ENCODE measurements around the gene PAM. TPM values are rescaled to one million over a fixed set of nuclear protein-coding genes. Genes with fewer than 3 reads are reported as not detected.

Gene PAM
- total RNA-seq, 1 experiment from 2014 or later, result 257 TPM

DNA sequence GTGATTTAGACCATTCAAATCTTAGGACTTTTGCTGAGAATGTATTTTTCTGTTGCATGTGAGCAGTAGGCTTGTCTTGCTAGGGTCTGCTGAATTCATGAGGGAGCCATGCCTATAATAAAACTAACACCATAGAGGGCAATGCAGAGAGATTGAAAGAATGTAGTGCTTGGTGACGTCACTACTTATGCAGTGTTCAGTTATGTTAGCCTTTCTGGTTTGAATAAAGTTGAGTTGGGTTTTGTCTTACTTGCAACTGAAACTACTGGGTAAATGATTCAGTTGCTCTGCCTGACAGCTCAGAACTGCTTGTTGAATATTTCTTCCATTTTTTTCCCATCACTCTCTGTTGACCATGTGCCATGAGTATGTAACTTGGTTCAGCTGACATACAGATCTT is 114.1 kb downstream of the PAM start:
- Histone ChIP-seq H3K27me3 (ENCODE audit: insufficient read depth, low read length) (no peaks in the 10 kb centered on the region), H3K4me3 (replicated peaks in 1 of 2; ENCODE audit: low read depth in 1 of 2, low read length in 2 of 2) (no peak overlapping the region), H3K9me3 (ENCODE audit: control insufficient read depth in 1 of 2, insufficient read depth in 1 of 2, low read depth in 1 of 2, low read length in 2 of 2) (no peaks in the 10 kb centered on the region), H3K36me3 (ENCODE audit: control insufficient read depth in 1 of 2, insufficient read depth in 2 of 2, low read length in 2 of 2) (peaks cover 0 to 9% of the 10 kb centered on the region in 2 experiments; a peak in 2 of 4 replicates), H3K4me2 (ENCODE audit: low read length) (no peak overlapping the region), H2AFZ (ENCODE audit: low read depth, low read length, poor library complexity, severe bottlenecking) (no peak overlapping the region), H3K79me2 (ENCODE audit: insufficient read depth, low read length) (peaks cover 73% of the 10 kb centered on the region), H3K27ac (ENCODE audit: low read depth, low read length) (no peak overlapping the region), H4K20me1 (ENCODE audit: insufficient read depth) (no peaks in the 10 kb centered on the region), H3K9me2 (ENCODE audit: insufficient read depth) (no peaks in the 10 kb centered on the region), H3K9ac (ENCODE audit: low read length) (no peak overlapping the region), H3K4me1 (ENCODE audit: control insufficient read depth in 1 of 2, insufficient read depth in 2 of 2, low read length in 2 of 2) (peaks cover 30 to 43% of the 10 kb centered on the region in 2 experiments)
- DNase-seq (ENCODE audit: low read depth, low spot score) (no peak), ATAC-seq (no peak)
- BruUV-seq (replicated peaks), result no TSS peak
- ChIA-PET POLR2A (no interaction called here), CTCF (no interaction called here), RAD21 (ENCODE audit: low non-redundant PET in 1 of 2, low total read pairs in 2 of 2, uncharacterized antibody in 2 of 2, unreplicated experiment in 2 of 2) (no interaction called here)
- TF ChIP-seq, protein P1, sequence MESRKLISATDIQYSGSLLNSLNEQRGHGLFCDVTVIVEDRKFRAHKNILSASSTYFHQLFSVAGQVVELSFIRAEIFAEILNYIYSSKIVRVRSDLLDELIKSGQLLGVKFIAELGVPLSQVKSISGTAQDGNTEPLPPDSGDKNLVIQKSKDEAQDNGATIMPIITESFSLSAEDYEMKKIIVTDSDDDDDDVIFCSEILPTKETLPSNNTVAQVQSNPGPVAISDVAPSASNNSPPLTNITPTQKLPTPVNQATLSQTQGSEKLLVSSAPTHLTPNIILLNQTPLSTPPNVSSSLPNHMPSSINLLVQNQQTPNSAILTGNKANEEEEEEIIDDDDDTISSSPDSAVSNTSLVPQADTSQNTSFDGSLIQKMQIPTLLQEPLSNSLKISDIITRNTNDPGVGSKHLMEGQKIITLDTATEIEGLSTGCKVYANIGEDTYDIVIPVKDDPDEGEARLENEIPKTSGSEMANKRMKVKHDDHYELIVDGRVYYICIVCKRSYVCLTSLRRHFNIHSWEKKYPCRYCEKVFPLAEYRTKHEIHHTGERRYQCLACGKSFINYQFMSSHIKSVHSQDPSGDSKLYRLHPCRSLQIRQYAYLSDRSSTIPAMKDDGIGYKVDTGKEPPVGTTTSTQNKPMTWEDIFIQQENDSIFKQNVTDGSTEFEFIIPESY (IDR thresholded peaks at IDR 0.05; ENCODE audit: extremely low read depth, insufficient replicate concordance, low read length), result no peak
- TF ChIP-seq, protein P2, sequence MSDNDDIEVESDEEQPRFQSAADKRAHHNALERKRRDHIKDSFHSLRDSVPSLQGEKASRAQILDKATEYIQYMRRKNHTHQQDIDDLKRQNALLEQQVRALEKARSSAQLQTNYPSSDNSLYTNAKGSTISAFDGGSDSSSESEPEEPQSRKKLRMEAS (IDR thresholded peaks at IDR 0.05), result no peak
- TF ChIP-seq, protein P3, sequence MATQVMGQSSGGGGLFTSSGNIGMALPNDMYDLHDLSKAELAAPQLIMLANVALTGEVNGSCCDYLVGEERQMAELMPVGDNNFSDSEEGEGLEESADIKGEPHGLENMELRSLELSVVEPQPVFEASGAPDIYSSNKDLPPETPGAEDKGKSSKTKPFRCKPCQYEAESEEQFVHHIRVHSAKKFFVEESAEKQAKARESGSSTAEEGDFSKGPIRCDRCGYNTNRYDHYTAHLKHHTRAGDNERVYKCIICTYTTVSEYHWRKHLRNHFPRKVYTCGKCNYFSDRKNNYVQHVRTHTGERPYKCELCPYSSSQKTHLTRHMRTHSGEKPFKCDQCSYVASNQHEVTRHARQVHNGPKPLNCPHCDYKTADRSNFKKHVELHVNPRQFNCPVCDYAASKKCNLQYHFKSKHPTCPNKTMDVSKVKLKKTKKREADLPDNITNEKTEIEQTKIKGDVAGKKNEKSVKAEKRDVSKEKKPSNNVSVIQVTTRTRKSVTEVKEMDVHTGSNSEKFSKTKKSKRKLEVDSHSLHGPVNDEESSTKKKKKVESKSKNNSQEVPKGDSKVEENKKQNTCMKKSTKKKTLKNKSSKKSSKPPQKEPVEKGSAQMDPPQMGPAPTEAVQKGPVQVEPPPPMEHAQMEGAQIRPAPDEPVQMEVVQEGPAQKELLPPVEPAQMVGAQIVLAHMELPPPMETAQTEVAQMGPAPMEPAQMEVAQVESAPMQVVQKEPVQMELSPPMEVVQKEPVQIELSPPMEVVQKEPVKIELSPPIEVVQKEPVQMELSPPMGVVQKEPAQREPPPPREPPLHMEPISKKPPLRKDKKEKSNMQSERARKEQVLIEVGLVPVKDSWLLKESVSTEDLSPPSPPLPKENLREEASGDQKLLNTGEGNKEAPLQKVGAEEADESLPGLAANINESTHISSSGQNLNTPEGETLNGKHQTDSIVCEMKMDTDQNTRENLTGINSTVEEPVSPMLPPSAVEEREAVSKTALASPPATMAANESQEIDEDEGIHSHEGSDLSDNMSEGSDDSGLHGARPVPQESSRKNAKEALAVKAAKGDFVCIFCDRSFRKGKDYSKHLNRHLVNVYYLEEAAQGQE (IDR thresholded peaks at IDR 0.05; ENCODE audit: low read depth), result no peak
- TF ChIP-seq ZNF274 (IDR thresholded peaks at IDR 0.05; ENCODE audit: low read depth, low read length), result no peak
- no peak for TF ChIP-seq POLR2A (IDR thresholded peaks at IDR 0.05; ENCODE audit: borderline replicate concordance, extremely low read depth, insufficient read depth, insufficient read length)
- intact Hi-C loops (cut with micrococcal nuclease), result loop anchor here (5.0 kb wide), 2 partner anchors 43 to 88 kb away; no protein-coding TSS in a partner anchor
